Rectal smooth muscle tissue (tissue), 1 donor: Measurements from ENCODE around the gene CIC.

Source experiments
- H3K27ac ChIP-seq: one replicate; pipeline ENCODE4 v1.7.0; 2013; ENCODE audit warnings: low read depth, low read length, inconsistent platforms
- H3K27me3 ChIP-seq: one replicate; pipeline ENCODE4 v1.7.0; 2013; ENCODE audit warnings: low read length; ENCODE audit not compliant: control insufficient read depth, insufficient read depth
- H3K36me3 ChIP-seq: one replicate; pipeline ENCODE4 v1.7.0; 2013; ENCODE audit warnings: low read length; ENCODE audit not compliant: control insufficient read depth, insufficient read depth
- H3K4me1 ChIP-seq: one replicate; pipeline ENCODE4 v1.7.0; 2013; ENCODE audit warnings: low read length; ENCODE audit not compliant: control insufficient read depth, insufficient read depth
- H3K4me3 ChIP-seq: one replicate; pipeline ENCODE4 v1.7.0; 2013; ENCODE audit warnings: low read length
- H3K9ac ChIP-seq: one replicate; pipeline ENCODE4 v1.7.0; 2013; ENCODE audit warnings: low read length

CIC gene

GRCh38 chr19:42292042-42292960 is 23.2 kb downstream of the CIC start:
- H3K4me3 ChIP-seq, result no peak overlapping the region
- peaks cover 2% of the 10 kb centered on the region for H3K4me1 ChIP-seq
- no peaks in the 10 kb centered on the region for H3K27me3 ChIP-seq
- H3K36me3 ChIP-seq, result peaks cover 48% of the 10 kb centered on the region
- H3K27ac ChIP-seq, result no peak overlapping the region
- H3K9ac ChIP-seq, result no peak overlapping the region

DNA sequence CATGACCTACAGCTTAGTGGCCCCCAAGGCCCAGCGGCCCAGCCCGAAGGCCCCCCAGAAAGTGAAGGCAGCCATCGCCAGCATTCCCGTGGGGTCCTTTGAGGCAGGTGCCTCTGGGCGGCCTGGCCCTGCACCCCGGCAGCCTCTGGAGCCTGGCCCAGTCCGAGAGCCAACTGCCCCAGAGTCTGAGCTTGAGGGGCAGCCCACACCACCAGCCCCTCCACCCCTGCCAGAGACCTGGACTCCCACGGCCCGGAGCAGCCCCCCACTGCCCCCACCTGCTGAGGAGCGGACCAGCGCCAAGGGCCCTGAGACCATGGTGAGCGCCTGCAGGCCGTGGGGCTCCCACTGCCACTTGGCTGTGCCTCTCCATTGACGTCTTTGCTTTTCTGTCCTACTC is 23.9 kb downstream of the CIC start:
- H3K36me3 ChIP-seq, result peaks cover 41% of the 10 kb centered on the region
- H3K27ac ChIP-seq, result no peak overlapping the region
- no peaks in the 10 kb centered on the region for H3K27me3 ChIP-seq
- H3K4me1 ChIP-seq, result peaks cover 2% of the 10 kb centered on the region
- no peak overlapping the region for H3K9ac ChIP-seq
- no peak overlapping the region for H3K4me3 ChIP-seq

DNA sequence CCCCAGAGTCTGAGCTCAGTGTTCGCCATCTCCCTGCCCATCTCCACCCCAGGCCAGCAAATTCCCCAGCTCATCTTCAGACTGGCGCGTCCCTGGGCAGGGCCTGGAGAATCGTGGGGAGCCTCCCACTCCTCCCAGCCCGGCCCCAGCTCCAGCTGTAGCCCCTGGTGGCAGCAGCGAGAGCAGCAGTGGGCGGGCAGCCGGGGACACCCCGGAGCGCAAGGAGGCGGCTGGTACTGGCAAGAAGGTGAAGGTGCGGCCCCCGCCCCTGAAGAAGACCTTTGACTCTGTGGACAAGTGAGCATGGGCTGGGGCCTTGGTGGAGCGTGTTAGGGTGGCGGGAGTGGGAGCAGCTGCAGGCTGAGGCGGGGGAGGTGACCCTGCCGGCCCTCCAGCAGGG is 24.5 kb downstream of the CIC start:
- Histone ChIP-seq H3K36me3 (peaks cover 40% of the 10 kb centered on the region), H3K27me3 (no peaks in the 10 kb centered on the region), H3K4me3 (no peak overlapping the region), H3K27ac (no peak overlapping the region), H3K4me1 (peaks cover 2% of the 10 kb centered on the region), H3K9ac (no peak overlapping the region)

DNA sequence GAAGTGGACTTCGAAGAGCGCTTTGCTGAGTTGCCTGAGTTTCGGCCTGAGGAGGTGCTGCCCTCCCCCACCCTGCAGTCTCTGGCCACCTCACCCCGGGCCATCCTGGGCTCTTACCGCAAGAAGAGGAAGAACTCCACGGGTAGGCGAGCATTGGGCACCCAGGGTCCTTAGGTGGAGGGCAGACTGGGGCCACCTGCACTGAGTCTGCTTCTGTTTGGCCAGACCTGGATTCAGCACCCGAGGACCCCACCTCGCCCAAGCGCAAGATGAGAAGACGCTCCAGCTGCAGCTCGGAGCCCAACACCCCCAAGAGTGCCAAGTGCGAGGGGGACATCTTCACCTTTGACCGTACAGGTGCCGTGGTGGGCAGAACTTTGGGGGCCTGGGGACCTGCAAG is 24.9 kb downstream of the CIC start:
- Histone ChIP-seq H3K4me3 (no peak overlapping the region), H3K36me3 (peaks cover 36% of the 10 kb centered on the region), H3K27me3 (no peaks in the 10 kb centered on the region), H3K9ac (no peak overlapping the region), H3K4me1 (peaks cover 2% of the 10 kb centered on the region), H3K27ac (no peak overlapping the region)

- Histone ChIP-seq H3K4me1 (peaks cover 2% of the 10 kb centered on the region), H3K27me3 (no peaks in the 10 kb centered on the region), H3K27ac (no peak overlapping the region), H3K9ac (no peak overlapping the region), H3K4me3 (no peak overlapping the region), H3K36me3 (peaks cover 30% of the 10 kb centered on the region)
These were observed 25.6 kb downstream of the CIC start for GRCh38 chr19:42294471-42295137.

DNA sequence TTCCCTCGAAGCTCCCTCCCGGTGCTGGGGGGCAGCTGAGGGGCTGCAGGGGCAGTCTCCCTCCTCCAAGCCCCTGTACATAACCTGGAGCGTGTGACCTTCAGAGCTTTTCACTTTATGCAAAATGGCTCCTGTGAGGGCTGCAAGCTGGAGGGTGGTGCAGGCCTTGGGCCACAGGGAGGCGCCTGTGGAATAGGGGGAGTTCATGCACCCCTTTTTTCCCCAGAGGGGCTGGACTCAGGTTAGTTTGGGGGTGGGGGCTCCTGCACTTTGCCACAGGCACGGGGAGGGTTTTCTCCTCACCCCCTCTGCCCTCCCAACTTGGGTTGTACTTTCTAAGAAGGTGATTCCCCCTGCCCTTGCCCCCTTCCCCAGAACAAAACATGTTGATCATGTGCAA is 26.3 kb downstream of the CIC start:
- Histone ChIP-seq H3K4me3 (no peak overlapping the region), H3K4me1 (peaks cover 2% of the 10 kb centered on the region), H3K27me3 (no peaks in the 10 kb centered on the region)

GRCh38 chr19:42295831-42296525 is 26.9 kb downstream of the CIC start:
- no peak overlapping the region for H3K27ac ChIP-seq
- H3K36me3 ChIP-seq, result peaks cover 19% of the 10 kb centered on the region
- H3K9ac ChIP-seq, result no peak overlapping the region
- peaks cover 2% of the 10 kb centered on the region for H3K4me1 ChIP-seq
- no peaks in the 10 kb centered on the region for H3K27me3 ChIP-seq
- H3K4me3 ChIP-seq, result no peak overlapping the region

More for the DNA sequence above, 26.3 kb downstream of the CIC start:
- peaks cover 23% of the 10 kb centered on the region for H3K36me3 ChIP-seq
- H3K27ac ChIP-seq, result no peak overlapping the region
- no peak overlapping the region for H3K9ac ChIP-seq

GRCh38 chr19:42297039-42297438 is 28.0 kb downstream of the CIC start:
- H3K4me3 ChIP-seq, result no peak overlapping the region
- H3K27ac ChIP-seq, result no peak overlapping the region
- H3K36me3 ChIP-seq, result peaks cover 11% of the 10 kb centered on the region

DNA sequence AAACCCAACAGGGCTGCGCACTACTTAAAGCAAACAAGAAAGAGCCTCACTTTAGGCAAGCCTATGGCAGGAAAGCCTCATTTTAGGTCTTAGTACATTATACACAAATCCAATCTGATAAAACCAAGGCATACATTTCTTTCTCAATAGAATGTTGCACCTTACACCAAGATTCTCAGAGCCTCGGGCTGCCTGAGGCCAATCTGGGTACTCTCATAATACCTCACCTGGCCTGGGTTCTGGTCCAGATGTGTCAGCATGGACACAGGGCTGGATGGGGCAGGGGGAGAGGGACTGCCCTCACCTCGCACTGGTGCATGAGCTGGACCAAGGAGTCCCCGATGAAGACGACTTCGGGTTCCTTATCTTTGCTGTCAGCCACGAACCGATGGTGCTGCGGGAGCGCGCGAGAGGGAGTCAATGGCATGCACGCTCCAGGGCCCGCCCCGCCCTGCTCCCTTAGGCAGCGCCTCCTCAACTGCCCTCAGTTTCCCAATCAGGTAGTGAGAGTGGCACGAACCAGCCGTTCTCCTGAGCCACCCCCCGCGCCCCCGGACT is 32.7 kb downstream of the CIC start, which contains the start of gene PRR19:
Gene PRR19, plus strand, starts transcription at position 487 of the 558 bp plus-strand sequence. CDS start 7,453 bp downstream, outside the sequence.
- Histone ChIP-seq H3K4me1 (no peaks in the 10 kb centered on the region), H3K27me3 (no peaks in the 10 kb centered on the region), H3K4me3 (peak within 1 kb of the TSS; percentile 82), H3K9ac (peak within 1 kb of the TSS; percentile 27), H3K36me3 (no peaks in the 10 kb centered on the region), H3K27ac (peak within 1 kb of the TSS; percentile 48)

More at GRCh38 chr19:42297039-42297438, 28.0 kb downstream of the CIC start:
- Histone ChIP-seq H3K9ac (no peak overlapping the region), H3K27me3 (no peaks in the 10 kb centered on the region), H3K4me1 (peaks cover 2% of the 10 kb centered on the region)

- Histone ChIP-seq H3K27ac (no peak overlapping the region), H3K4me3 (peak overlapping the region; percentile 82), H3K27me3 (no peaks in the 10 kb centered on the region), H3K4me1 (no peaks in the 10 kb centered on the region), H3K9ac (peak overlapping the region; percentile 27), H3K36me3 (no peaks in the 10 kb centered on the region)
These were observed 34.0 kb downstream of the CIC start for GRCh38 chr19:42303101-42303464.

GRCh38 chr19:42303876-42304275 is 34.8 kb downstream of the CIC start:
- Histone ChIP-seq H3K4me1 (no peaks in the 10 kb centered on the region), H3K9ac (no peak overlapping the region), H3K4me3 (no peak overlapping the region), H3K27ac (no peak overlapping the region), H3K27me3 (no peaks in the 10 kb centered on the region), H3K36me3 (no peaks in the 10 kb centered on the region)

GRCh38 chr19:42306646-42307045 is 37.6 kb downstream of the CIC start:
- H3K27me3 ChIP-seq, result peaks cover 3% of the 10 kb centered on the region
- H3K36me3 ChIP-seq, result no peaks in the 10 kb centered on the region
- no peak overlapping the region for H3K4me3 ChIP-seq
- no peak overlapping the region for H3K9ac ChIP-seq
- no peak overlapping the region for H3K27ac ChIP-seq
- H3K4me1 ChIP-seq, result no peaks in the 10 kb centered on the region
